ENCODE results near the gene RBM20. TPM values are rescaled to one million over a fixed set of nuclear protein-coding genes. Genes with fewer than 3 reads are reported as not detected.

RBM20 gene
- total and polyA plus RNA-seq, 2 of the 4 experiments (the other 2 are of a cell fraction) = under 0.01 to 0.15 TPM

DNA sequence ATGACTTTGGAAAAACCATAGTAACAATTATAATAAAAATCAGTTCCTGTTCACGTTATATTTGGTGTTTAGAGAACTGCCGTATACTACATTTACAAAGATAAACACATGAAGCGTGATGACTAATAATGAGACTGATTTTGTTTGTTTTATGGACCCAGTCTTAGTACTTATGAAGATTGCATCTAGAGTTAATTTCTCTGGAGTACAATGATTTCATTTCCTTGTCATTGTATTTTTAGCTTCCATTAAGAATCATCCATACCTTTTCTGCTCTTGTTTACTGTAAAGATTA lies 2.9 kb downstream of the RBM20 start:
- H3K9ac ChIP-seq (ENCODE audit: low read depth, low read length) = no peak overlapping the region
- dilution Hi-C loops (cut with HindIII; ENCODE audit: low sequenced_read_pairs, unreplicated experiment) (no loop called here), in situ Hi-C loops (cut with MboI; ENCODE audit: low sequenced_read_pairs) (no loop called here), intact Hi-C loops (cut with micrococcal nuclease) (no loop called here)
- H3K4me2 ChIP-seq (ENCODE audit: low read depth, low read length) = no peak overlapping the region
- no peak overlapping the region for H2AFZ ChIP-seq (replicated peaks; ENCODE audit: low read length, poor library complexity)
- ATAC-seq (ENCODE audit: low read depth) (no peak), DNase-seq (peak; percentile 47)
- no peaks in the 10 kb centered on the region for H3K79me1 ChIP-seq (ENCODE audit: low read depth in 1 of 2, low read length in 2 of 2)
- H4K91ac ChIP-seq (ENCODE audit: insufficient read depth, low read depth, low read length) = no peak overlapping the region
- no peak overlapping the region for H2BK5ac ChIP-seq (ENCODE audit: low read depth, low read length, poor library complexity, severe bottlenecking)
- no peak overlapping the region for H2BK20ac ChIP-seq (ENCODE audit: low read depth, low read length)
- H3K4ac ChIP-seq (ENCODE audit: low read depth, low read length) = no peak overlapping the region
- no peak overlapping the region for H3K14ac ChIP-seq (replicated peaks; ENCODE audit: low read depth, low read length)
- H3K9me1 ChIP-seq (ENCODE audit: insufficient read depth, low read length) = no peaks in the 10 kb centered on the region
- CTCF ChIA-PET = no interaction called here
- no peak overlapping the region for H3K27ac ChIP-seq (ENCODE audit: insufficient read depth, low read length)
- H3K9me3 ChIP-seq (ENCODE audit: control insufficient read depth, insufficient read depth, low read length) = 0 out of 2 replicates have a peak, but pooled peaks cover 2% of the 10 kb centered on the region
- no CpG with 5 or more reads among the region's 3 CpGs for WGBS, 2 experiments (ENCODE audit: extremely low coverage in 2 of 2, insufficient read length in 1 of 2)
- no peak overlapping the region for H3K4me3 ChIP-seq (ENCODE audit: insufficient read depth, low read depth, low read length)
- peaks cover 46% of the 10 kb centered on the region for H3K27me3 ChIP-seq (ENCODE audit: control insufficient read depth, insufficient read depth, low read length)
- no peak overlapping the region for H3K56ac ChIP-seq (ENCODE audit: extremely low read depth, insufficient read depth, low read length)
- no peak overlapping the region for H2AK9ac ChIP-seq (replicated peaks; ENCODE audit: low read depth, low read length, poor library complexity)
- no peak overlapping the region for H4K5ac ChIP-seq (ENCODE audit: low read depth, low read length)
- POLR2A ChIA-PET (ENCODE audit: unreplicated experiment) = interaction anchor here (0.6 kb wide), 1 partner anchor 252 kb away, joined by 3 read pairs; no protein-coding TSS in a partner anchor
- no peaks in the 10 kb centered on the region; the same call in 1 of the 2 replicates for H4K20me1 ChIP-seq (ENCODE audit: insufficient read depth, low read length)
- H2BK120ac ChIP-seq (ENCODE audit: low read depth, low read length) = no peak overlapping the region
- BruUV-seq (replicated peaks) = no TSS peak
- no peaks in the 10 kb centered on the region; the same call in none of the 2 replicates for H3K4me1 ChIP-seq (ENCODE audit: control insufficient read depth, insufficient read depth, low read length)
- H4K8ac ChIP-seq (ENCODE audit: low read depth in 2 of 2, low read length in 2 of 2) = no peak overlapping the region
- no peak overlapping the region for H2BK15ac ChIP-seq (ENCODE audit: low read depth, low read length)
- TF ChIP-seq MAFK (IDR thresholded peaks at IDR 0.05; ENCODE audit: low read depth, low read length) = no peak
- TF ChIP-seq RAD21 (IDR thresholded peaks at IDR 0.05; ENCODE audit: low read length) = no peak
- TF ChIP-seq, protein P1, sequence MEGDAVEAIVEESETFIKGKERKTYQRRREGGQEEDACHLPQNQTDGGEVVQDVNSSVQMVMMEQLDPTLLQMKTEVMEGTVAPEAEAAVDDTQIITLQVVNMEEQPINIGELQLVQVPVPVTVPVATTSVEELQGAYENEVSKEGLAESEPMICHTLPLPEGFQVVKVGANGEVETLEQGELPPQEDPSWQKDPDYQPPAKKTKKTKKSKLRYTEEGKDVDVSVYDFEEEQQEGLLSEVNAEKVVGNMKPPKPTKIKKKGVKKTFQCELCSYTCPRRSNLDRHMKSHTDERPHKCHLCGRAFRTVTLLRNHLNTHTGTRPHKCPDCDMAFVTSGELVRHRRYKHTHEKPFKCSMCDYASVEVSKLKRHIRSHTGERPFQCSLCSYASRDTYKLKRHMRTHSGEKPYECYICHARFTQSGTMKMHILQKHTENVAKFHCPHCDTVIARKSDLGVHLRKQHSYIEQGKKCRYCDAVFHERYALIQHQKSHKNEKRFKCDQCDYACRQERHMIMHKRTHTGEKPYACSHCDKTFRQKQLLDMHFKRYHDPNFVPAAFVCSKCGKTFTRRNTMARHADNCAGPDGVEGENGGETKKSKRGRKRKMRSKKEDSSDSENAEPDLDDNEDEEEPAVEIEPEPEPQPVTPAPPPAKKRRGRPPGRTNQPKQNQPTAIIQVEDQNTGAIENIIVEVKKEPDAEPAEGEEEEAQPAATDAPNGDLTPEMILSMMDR (conservative IDR thresholded peaks at IDR 0.05; ENCODE audit: low read depth, low read length) = no peak
- TF ChIP-seq BHLHE40 (IDR thresholded peaks at IDR 0.05; ENCODE audit: low read depth, low read length) = no peak
- TF ChIP-seq POLR2A (IDR thresholded peaks at IDR 0.05; ENCODE audit: low read depth, low read length) = no peak
- TF ChIP-seq FOS (IDR thresholded peaks at IDR 0.05; ENCODE audit: low read depth, low read length) = no peak
- no peak for TF ChIP-seq MXI1 (IDR thresholded peaks at IDR 0.05; ENCODE audit: borderline replicate concordance, low read depth, low read length)
- TF ChIP-seq, protein P2, sequence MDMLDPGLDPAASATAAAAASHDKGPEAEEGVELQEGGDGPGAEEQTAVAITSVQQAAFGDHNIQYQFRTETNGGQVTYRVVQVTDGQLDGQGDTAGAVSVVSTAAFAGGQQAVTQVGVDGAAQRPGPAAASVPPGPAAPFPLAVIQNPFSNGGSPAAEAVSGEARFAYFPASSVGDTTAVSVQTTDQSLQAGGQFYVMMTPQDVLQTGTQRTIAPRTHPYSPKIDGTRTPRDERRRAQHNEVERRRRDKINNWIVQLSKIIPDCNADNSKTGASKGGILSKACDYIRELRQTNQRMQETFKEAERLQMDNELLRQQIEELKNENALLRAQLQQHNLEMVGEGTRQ (IDR thresholded peaks at IDR 0.05; ENCODE audit: low read depth, low read length) = no peak
- TF ChIP-seq CEBPB (IDR thresholded peaks at IDR 0.05; ENCODE audit: low read depth, low read length) = no peak
- TF ChIP-seq RFX5 (IDR thresholded peaks at IDR 0.05; ENCODE audit: low read depth, low read length) = no peak
- TF ChIP-seq NFE2L2 (IDR thresholded peaks at IDR 0.05; ENCODE audit: low read depth, low read length) = no peak
- no peak for TF ChIP-seq MAZ (IDR thresholded peaks at IDR 0.05; ENCODE audit: borderline replicate concordance, low read depth, low read length)
- no peak overlapping the region for H2AK5ac ChIP-seq (ENCODE audit: low read depth, low read length)
- no peak overlapping the region for H3K18ac ChIP-seq (ENCODE audit: low read depth, low read length)
- no peak overlapping the region for H3K23ac ChIP-seq (ENCODE audit: low read depth, low read length)
- no peaks in the 10 kb centered on the region for H3K36me3 ChIP-seq (ENCODE audit: control insufficient read depth, insufficient read depth, low read length)
